ENCODE measurements around the gene ENKUR.

- TF ChIP-seq CTCF (IDR thresholded peaks at IDR 0.05) (no peak), EZH2phosphoT487 (IDR thresholded peaks at IDR 0.05) (no peak)
Measured at GRCh38 chr10:25059990-25060389, 44.0 kb upstream of the ENKUR start.

Data from neural progenitor cell (in vitro differentiated cells).